ENCODE results near the gene TNPO3.
"Not testable (repeated sequence)": the region's sequence is repeated elsewhere in the genome, so short reads cannot be mapped to it uniquely, and the experiment has no call there.

TNPO3 gene

DNA sequence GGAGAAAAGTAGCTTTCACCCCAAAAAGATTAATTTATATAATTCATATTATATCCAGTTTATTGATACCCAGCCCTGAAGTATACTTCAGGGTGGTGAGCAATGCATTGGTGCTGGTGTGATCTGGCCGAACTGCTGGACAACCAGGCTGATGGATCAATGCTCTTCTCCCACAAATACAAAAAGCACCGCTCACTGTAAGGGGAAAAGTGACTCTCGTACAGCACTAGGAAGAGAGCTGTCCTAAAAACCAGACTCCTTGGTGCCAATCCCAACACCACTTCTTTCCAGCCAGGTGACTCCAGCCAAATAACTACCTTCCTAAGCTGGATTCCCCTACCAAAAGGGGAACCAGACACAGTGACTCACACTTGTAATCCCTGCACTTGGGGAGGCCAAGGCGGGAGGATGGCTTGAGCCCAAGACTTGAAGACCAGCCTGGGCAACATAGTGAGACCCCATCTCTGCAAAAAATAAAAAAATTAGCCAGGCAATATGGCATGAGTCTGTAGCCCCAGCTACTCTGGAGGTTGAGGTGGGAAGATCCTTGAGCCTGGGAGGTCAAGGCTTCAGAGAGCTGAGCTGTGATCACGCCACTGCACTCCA is 13.1 kb upstream of the TNPO3 start:
- DNase-seq: no peak

DNA sequence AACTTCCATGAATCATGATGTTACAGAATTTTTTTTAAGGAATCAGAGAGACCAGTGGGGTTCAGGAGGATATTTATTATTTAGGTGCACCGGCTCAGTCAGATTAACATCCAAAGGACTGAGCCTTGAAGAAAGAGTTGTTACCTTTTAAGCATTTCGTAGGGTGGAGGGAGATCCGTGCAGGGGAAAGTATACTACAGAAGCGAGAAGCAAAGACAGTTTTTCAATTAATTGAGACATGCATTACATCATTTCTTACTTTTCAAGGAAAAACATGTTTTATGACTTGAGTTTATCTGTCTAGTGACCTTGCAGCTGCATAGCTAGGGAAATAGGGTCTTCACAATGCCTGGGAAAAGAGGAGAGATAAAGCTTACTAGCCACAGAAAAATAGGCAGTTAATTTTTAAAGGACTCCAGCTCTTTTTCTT is 12.2 kb upstream of the TNPO3 start:
- not testable (repeated sequence) for DNase-seq

DNA sequence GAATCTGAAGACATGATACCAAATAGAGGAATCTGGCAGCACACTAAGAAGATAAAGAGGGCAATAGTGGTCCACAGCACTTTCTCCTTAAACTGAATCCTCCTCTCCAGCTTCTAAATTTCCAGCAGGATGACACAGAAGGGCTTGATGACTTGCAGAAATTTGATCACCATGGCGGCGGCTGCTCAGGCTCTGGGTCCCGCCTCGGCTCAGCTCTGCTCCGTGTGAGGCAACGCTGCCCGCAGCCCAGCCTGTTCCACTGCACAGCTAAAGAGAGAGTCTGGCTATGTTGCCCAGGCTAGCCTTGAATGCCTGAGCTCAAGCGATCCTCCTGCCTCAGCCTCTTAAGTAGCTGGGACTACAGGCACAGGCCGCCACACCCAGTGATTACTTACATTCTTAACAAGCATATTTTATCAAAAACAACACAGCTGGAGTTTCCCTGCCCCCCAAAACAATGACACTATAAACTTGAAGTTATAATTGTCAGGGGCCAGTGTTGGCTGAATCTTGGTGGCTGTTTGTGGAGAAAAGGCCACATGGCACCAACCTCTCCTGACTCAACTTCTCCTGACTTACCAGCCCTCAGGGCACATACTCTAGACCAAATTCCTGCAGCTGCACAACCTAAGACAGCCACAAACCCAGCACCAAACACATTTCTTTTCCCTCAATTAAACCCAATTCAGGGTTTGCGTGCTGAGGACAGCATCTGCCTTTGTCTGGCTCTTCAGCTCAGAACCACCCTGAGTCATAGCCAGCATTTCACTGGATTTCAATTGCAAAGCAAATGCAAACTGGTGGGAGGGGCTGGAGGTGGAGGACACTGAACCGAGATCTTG is 11.6 kb upstream of the TNPO3 start:
- DNase-seq: no peak

DNA sequence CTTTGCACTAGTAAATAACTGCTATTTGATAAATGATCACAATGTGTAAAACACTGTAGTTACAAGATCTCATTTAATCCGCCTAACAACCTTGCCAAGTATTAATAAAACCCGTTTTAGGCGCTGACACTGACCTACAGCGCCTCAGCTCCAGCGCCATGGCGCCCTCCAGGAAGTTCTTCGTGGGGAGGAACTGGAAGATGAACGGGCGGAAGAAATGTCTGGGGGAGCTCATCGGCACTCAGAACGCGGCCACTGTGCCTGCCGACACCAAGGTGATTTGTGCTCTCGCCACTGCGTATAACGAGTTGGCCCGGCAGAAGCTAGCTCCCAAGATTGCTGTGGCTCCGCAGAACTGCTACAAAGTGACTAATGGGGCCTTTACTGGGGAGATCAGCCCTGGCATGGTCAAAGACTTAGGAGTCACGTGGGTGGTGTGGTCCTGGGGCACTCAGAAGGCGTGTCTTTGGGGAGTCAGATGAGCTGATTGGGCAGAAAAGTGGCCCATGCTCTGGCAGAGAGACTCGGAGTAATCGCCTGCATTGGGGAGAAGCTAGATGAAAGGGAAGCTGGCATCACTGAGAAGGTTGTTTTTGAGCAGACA is 1.1 kb upstream of the TNPO3 start:
- no peak for DNase-seq

DNA sequence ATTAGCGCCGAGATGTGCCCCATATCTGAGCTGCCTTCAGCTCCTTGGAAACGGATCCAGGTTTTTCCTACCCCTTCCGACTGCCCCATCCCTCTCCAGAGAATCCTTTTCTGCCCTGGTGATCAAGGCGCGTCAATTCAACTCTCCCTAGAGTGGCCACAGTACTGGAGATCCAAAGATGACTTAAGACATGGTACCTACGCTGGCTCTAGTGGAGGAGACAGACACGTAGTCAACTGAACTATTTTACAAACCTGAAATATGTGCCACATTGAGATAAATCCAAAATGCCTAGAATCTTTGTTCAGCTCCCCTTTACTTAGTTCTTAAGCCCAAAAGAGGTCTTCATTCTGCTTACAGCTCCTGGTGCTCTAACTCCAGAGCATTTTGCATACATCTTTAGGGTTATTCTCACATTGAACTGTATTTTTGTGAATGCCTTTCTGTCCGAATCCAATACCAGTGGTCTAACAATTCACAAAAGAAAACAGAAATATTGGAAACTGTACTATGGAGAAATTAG is 444 bp upstream of the TNPO3 start:
- DNase-seq: no peak

DNA sequence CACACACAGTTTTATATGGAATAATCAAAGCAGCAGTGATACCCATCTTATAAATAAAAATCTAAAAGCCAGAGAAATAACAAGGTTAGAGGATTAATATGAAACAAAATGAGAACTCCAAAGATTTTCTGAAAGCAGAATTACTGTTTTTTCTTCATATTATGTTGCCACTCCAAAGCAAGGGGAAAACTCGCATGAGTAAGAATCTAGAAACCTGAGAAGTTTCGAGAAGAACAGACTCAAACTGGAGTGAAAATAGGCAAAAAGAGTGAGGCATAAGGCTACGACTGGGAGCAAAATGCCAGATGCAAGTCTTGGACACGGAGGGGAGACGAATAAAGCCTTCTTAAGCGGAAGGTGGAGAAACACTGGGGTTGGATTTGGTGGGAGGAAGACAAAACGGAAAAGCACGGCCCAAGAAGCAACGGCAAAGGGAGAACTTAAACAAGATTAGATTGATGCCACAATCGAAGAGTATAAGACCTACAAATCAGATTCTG is 923 bp downstream of the TNPO3 start:
- no peak for DNase-seq

DNA sequence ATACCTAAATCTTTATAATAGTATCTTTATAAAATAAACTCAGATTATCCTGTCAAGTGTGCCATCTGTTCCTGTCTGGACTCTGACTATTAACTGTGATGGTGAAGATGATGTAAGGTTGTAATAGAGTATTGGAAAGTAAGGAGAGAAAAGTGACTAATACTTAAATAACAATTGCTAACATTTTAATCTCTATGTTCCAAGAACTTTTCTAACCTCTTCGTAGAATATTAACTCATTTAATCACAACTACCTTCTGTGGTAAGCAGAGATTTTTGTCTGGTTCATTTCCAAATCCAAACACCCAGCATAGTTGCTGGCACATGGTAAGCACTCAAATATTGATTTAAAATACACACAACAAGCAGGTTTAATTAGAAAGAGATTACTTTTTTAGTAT is 2.5 kb downstream of the TNPO3 start:
- no peak for DNase-seq

DNA sequence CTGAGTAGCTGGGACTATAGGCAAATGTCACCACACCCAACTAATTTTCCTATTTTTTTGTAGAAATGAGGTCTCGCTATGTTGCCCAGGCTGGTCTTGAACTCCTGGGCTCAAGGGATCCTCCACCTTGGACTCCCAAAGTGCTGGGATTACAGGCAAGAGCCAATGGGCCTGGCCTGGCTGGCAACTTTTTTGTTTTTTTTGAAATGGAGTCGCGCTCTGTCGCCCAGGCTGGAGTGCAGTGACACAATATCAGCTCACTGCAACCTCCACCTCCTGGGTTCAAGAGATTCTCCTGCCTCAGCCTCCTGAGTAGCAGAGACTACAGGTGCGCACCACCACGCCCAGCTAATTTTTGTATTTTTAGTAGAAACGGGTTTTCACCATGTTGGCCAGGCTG is 3.5 kb downstream of the TNPO3 start:
- DNase-seq: not testable (repeated sequence)

DNA sequence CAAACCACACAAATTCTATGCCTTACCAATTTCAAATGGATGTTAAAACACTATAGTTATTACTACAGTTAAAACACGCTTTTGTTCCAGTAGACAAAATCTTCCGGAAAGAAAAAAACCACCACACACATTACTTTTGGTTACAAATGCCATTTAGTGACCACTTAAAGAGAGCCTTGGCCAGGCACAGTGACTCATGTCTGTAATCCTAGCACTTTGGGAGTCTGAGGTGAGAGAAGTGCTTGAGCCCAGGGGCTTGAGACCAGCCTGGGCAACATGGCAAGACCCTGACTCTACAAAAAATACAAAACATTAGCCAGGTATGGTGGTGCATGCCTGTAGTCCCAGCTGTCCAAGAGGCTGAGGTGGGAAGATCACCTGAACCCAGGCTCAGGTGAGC is 7.2 kb downstream of the TNPO3 start:
- DNase-seq: no peak

DNA sequence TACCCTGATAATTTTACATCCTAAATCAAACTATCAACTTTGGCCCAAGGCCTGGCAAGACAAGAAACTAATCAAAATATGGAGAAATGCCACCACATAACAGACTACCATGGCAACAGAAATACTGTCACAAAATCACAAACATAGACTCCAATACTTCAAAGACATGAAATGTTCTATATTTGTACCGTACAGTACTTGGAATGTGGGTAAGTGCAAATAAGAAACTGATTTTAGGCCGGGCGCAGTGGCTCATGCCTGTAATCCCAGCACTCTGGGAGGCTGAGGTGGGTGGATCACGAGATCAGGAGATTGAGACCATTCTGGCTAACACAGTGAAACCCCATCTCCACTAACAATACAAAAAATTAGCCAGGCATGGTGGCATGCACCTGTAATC is 9.2 kb downstream of the TNPO3 start:
- no peak for DNase-seq

DNA sequence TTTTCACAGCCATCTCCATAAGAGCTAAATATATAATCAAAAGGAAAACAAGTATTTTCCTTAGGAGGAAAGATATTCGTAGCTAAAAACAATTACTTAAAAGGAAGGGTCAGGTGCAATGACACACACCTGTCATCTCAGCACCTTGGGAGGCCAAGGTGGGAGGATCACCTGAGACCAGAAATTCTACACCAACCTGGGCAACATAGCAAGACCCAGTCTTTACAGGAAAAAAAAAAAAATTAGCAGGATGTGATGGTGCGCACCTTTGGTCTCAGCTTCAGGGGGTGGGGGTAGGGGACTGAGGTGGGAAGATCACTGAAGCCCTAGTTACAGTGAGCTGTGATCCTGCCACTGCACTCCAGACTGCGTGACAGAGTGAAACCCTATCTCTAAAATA is 11.9 kb downstream of the TNPO3 start:
- no peak for DNase-seq

DNA sequence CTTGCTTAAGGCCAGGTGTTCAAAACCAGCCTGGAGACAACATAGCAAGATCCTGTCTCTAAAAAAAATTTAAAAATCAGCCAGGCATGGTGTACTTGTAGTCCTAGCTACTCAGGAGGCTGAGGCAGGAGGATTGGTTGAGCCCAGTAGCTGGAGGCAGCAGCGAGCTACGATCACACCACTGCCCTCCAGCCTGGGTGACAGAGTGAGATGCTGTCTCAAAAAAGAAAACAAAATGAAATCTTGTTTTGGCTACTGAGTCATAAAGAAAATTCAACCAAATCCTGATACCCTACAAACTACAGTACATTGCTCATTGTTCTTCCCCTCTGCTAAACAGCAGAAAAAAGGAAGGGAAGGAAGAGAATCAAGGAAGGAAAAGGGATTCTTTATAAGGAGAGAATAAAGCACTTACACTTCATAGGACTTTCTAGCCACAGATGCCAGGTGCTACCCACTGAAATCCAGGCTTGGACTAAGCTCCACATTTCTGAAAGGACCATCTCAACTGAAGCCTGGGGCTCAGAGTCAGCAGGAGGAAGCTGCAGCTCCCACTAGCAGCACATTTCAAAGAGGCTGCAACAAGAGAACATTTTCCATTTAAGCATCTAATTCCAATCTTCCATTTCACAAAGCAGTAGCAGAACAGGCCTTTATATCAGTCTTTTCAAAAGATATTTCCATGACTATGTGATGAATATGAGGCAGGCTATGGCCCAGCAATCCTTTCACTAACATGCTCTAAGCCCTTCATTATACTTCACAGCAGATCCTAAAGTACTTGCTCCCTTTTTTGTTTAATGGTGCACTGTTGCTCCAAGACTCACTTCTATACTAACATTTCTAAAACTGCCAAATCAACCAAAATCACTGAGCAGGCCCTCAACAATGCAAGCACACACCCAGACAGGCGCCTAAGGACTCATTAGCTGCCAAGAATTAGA is 13.5 kb downstream of the TNPO3 start:
- DNase-seq: no peak

DNA sequence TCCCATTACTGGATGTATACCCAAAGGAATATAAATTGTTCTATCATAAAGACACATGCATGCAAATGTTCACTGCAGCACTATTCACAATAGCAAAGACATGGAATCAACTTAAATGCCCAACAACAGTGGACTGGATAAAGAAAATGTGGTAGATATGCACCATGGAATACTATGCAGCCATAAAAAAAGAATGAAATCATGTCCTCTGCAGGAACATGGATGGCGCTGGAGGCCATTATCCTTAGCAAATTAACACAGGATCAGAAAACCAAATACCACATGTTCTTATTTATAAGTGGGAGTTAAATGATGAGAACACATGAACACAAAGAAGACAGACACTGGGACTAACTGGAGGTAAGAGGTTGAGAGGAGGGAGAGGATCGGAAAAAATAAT is 16.4 kb downstream of the TNPO3 start:
- DNase-seq: not testable (repeated sequence)

DNA sequence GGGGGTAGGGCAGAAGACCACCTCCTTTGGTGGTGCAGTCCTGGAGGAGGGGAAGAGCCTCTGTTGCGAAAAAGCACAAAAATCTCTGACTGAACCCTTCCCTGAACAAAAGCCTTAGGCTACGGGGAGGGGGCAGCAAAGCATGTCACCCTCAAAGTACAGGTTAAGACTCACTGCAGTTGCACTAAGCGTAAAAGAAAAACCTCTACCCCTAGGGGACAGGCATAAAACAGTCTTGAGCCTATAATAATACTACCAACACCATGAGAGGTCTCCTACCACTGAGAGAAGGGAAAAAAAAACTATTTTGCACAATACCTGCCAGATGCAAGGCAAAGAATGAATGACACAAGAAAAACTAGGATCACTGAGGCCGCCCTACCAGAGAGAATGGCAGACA is 17.3 kb downstream of the TNPO3 start:
- no peak for DNase-seq

DNA sequence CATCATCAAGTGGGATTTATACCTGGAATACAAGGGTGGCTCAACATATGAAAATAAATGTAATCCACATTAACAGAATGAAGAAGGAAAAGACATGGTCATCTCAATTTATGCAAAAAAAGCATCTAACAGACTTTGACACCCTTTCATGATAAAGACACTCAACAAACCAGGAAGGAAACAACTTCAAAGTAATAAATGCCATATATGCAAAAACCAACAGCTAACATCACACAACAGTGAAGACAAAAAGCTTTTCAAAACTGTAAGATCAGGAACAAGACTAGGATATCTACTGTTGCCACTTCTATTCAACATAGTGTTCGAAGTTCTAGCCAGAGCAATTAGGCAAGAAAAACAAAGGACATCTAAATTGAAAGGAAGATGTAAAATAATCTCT is 22.9 kb downstream of the TNPO3 start:
- DNase-seq: no peak

DNA sequence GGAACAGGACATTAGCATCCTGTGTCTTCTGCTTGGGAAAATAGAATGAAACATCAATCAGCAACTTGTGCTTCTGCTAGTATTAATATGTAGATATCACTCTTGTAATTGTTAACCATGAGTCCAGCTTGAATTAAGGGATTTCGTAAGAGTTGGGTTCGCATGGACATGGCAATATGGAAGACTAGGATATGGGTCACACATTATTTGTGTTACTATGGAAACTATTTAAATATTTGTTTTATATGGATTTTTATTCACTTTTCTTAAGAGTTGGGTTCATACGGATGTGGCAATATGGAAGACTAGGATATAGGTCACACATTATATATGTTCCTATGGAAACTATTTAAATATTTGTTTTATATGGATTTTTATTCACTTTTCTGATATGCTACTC is 24.5 kb downstream of the TNPO3 start:
- DNase-seq: no peak

DNA sequence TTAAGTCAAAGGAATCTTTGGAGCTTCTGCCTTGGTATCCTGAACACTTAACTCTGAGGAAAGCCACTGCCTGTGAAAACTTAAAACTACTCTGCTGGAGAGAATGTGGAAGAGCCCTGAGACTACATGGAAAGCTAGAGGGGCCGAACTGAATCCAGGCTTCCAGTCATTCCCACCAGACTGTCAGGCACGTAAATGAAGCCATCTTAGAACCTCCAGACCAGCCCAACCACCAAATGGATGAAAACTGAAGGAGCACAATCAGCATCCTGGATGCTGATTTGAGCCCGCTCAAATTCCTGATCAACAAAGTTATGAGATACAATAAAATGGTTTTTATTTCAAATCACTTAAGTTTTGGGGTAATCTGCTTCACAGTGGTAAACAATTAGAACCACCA is 30.8 kb downstream of the TNPO3 start:
- DNase-seq: no peak

DNA sequence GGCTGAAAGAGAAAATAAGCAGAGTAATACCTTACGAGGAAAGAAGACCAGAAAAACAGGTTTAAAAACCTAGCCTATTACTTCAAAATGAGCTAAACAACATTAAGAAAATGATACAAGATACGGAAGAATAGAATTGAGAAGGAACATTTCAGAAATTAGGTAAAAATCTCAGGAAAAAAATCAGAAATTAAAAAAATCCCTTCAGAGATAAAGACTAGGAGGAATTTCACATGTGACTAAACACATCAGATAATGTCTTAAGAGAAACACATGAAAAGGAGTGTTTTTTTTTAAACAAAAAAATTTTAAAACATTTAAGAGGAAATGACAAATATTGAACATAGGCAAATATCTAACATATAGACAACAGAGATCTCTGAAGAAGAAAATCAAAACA is 33.3 kb downstream of the TNPO3 start:
- no peak for DNase-seq

DNA sequence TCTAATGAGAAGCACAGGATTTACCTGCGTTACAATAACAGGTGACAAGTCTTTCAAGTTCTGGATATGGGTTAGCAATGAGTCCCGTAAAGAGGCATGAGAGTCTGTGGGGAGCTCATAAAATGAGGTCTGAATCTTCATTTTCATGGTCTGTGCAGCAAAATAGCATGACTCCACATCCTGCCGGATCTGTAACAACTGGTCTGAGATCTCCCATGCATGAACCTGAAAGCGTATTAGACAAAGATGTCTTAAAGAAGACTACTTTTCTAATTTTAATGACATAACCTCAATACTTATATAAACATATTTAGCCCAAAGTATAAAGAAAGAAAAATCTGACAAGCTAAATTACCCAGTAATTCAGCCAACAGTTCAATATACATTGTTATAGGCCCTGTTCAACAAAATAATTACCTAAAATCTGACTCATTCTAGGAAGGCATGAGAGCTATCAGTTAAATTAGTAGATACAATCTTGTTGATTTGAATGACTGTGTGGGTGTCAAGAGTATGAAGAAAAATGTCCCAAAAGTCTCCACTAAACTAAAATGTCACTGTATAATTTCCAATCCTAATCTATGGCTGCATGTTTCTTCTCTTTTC is 36.9 kb downstream of the TNPO3 start:
- no peak for DNase-seq

DNA sequence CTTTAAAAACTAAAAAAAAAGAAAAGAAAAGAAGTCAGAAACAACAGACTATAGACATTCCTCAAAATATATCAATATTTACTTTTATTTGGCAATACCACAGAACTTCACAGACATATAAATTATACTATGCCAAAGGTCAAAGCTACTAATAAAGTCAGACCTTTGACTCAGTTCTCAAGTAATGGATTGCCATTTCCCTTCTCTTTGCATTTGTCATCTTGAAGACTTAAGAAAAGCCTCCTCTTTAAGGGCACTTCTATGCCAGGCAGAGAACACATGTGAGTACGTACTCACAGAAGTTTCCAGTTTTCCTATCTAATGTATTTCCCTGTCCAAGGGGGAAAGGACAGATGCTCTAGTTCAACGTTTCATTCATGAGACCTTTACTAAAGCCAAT is 37.6 kb downstream of the TNPO3 start:
- DNase-seq: no peak

DNA sequence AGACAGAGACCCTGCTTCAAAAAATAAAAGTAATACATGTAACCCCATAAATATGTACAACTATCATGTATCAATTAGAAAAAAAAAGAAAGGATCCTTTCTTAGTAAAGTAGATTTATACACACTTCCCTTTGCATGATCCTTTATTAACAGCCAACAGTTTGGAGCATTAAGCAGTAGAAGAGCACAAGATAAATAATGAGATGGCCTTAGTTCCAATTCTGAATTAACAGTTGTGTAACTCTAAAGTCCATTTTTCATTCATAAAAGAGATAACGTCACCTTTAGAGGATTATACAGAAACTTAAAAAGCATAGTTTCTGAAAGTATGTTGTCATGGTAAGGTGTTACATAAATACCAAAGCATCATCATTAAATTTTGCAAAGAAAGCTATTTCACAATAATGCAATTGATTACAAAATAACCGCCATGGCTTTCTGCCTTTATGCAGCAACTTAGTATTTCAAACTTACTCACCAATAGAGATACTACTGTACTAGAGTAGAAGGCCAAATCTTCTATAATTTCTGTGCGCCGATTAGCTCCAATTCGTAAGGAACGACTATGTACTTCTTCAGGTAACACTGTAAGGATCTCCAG is 40.3 kb downstream of the TNPO3 start:
- no peak for DNase-seq
